PC-3 (cell line): ENCODE data around the gene PTEN.

Experiments
- EZH2 ChIP-seq: fragments of 300-600 bp; sonication (generic); IDR thresholded peaks from one replicate; pipeline ENCODE4 v1.6.1; 2017; ENCODE audit warnings: antibody characterized with exemption, mild to moderate bottlenecking, low read length; ENCODE audit not compliant: unreplicated experiment
- TF ChIP-seq, protein P1 (sequence below): fragments of 300-600 bp; sonication (generic); conservative IDR thresholded peaks from 2 replicates; pipeline ENCODE4 v1.5.1; 2017; ENCODE audit warnings: antibody characterized with exemption, low read depth, mild to moderate bottlenecking, low read length

- TF ChIP-seq, protein P1, sequence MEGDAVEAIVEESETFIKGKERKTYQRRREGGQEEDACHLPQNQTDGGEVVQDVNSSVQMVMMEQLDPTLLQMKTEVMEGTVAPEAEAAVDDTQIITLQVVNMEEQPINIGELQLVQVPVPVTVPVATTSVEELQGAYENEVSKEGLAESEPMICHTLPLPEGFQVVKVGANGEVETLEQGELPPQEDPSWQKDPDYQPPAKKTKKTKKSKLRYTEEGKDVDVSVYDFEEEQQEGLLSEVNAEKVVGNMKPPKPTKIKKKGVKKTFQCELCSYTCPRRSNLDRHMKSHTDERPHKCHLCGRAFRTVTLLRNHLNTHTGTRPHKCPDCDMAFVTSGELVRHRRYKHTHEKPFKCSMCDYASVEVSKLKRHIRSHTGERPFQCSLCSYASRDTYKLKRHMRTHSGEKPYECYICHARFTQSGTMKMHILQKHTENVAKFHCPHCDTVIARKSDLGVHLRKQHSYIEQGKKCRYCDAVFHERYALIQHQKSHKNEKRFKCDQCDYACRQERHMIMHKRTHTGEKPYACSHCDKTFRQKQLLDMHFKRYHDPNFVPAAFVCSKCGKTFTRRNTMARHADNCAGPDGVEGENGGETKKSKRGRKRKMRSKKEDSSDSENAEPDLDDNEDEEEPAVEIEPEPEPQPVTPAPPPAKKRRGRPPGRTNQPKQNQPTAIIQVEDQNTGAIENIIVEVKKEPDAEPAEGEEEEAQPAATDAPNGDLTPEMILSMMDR, result no peak
- no peak for TF ChIP-seq EZH2
Measured at GRCh38 chr10:87842776-87843497, 20.5 kb upstream of the PTEN start.
